GM12865 (cell line): ENCODE results near the gene LRP6.
"Not testable (repeated sequence)": the region's sequence is repeated elsewhere in the genome, so short reads cannot be mapped to it uniquely, and the experiment has no call there.

ENCODE experiments used
- DNase-seq: peaks from one replicate; pipeline ENCODE4 v3.0.0; 2010; ENCODE audit warnings: low read depth
- H3K4me3 ChIP-seq: 2 replicates; pipeline ENCODE4 v1.5.1; 2011; ENCODE audit warnings: mild to moderate bottlenecking, low read depth, low read length, control low read depth
- CTCF ChIP-seq: IDR thresholded peaks from 2 replicates; pipeline ENCODE4 v1.5.1; 2011; ENCODE audit warnings: low read length, control low read depth, low read depth, inconsistent platforms; ENCODE audit not compliant: insufficient read depth; ENCODE audit errors: missing control alignments

Gene LRP6

GRCh38 chr12:12266873-12267741 lies at the start of gene LRP6:
Gene LRP6 (minus strand): TSS chr12:12267044. CDS start chr12:12266735, 309 bp downstream.
- DNase-seq, result peak; percentile 97
- TF ChIP-seq CTCF, result no peak

GRCh38 chr12:12315838-12316237 lies 49.0 kb upstream of the LRP6 start:
- no peak overlapping the region for H3K4me3 ChIP-seq
- no peak for DNase-seq
- no peak for TF ChIP-seq CTCF

More at GRCh38 chr12:12266873-12267741, at the start of gene LRP6:
- peak within 1 kb of the TSS; percentile 63 for H3K4me3 ChIP-seq

GRCh38 chr12:12310695-12311094 lies 43.9 kb upstream of the LRP6 start:
- DNase-seq, H3K4me3 ChIP-seq: not testable (repeated sequence)

GRCh38 chr12:12305568-12306300 lies 38.9 kb upstream of the LRP6 start:
- TF ChIP-seq CTCF, result no peak
- no peak overlapping the region for H3K4me3 ChIP-seq
- no peak for DNase-seq

GRCh38 chr12:12302976-12303375 lies 36.1 kb upstream of the LRP6 start:
- DNase-seq, result no peak
- H3K4me3 ChIP-seq, result no peak overlapping the region
- TF ChIP-seq CTCF, result no peak

GRCh38 chr12:12301122-12301521 lies 34.3 kb upstream of the LRP6 start:
- H3K4me3 ChIP-seq, result no peak overlapping the region
- no peak for DNase-seq
- no peak for TF ChIP-seq CTCF

GRCh38 chr12:12297201-12297830 lies 30.5 kb upstream of the LRP6 start:
- no peak for DNase-seq
- H3K4me3 ChIP-seq, result no peak overlapping the region
- no peak for TF ChIP-seq CTCF
